ENCODE measurements around the gene SERPINA6. TPM values are rescaled to one million over a fixed set of nuclear protein-coding genes. Genes with fewer than 3 reads are reported as not detected.

The SERPINA6 gene
- total RNA-seq, 1 donor from 2014 or later: not detected

DNA sequence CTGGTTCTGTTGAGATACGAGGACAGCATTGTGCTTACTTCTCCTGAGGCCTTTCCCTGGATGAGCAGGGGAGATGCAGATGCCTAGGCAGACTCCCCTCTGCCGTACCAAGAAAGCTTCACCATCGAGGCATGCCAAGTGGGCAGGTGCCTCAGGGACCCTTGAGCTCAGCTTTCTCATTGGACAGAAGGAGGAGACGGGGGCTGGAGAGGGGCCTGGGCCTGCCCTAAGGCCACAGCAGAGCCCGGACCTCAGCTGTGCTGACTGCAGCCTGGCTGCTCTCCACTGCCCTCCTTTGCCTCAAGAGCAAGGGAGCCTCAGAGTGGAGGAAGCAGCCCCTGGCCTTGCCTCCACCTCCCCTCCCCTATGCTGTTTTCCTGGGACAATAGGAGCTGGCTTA, 41.8 kb upstream of the SERPINA6 start:
- no peaks in the 10 kb centered on the region for H3K4me1 Mint-ChIP-seq
- no peaks in the 10 kb centered on the region for H3K36me3 Mint-ChIP-seq (ENCODE audit: low read depth)
- no peak for TF ChIP-seq CTCF (IDR thresholded peaks at IDR 0.05)
- POLR2A ChIA-PET: no interaction called here
- ATAC-seq (ENCODE audit: low read depth) (no peak), DNase-seq (no peak)
- no peak overlapping the region for H3K27ac Mint-ChIP-seq
- no peak overlapping the region for H3K4me3 Mint-ChIP-seq
- CTCF ChIA-PET: no interaction called here
- intact Hi-C loops (cut with micrococcal nuclease): loop anchor here (2.0 kb wide), 1 partner anchor 14 kb away; no protein-coding TSS in a partner anchor
- H3K9me3 Mint-ChIP-seq: no peaks in the 10 kb centered on the region
- peaks cover 13% of the 10 kb centered on the region for H3K27me3 Mint-ChIP-seq

DNA sequence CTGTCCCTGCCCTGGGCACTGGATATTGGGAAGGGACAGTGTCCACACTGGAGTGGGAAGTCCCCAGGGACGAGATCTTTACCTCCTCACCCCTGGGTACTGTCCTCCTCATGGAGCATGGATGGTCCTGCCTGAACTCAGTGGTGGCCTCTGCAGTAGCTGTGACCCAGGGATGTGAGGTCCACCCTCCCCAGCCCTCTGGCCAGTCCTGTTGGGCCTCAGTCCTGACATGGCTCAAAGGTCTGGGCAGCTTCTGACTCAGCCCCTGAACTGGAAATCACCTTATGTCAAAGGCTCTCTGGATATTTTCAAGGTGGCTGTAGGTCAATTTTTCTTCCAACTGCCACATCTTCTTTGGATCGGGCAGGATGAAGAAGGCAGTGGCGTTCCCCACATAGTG, 40.9 kb upstream of the SERPINA6 start:
- CTCF ChIA-PET: no interaction called here
- Mint-ChIP-seq H3K36me3 (ENCODE audit: low read depth) (no peaks in the 10 kb centered on the region), H3K9me3 (no peaks in the 10 kb centered on the region), H3K27ac (no peak overlapping the region), H3K4me3 (no peak overlapping the region), H3K4me1 (no peaks in the 10 kb centered on the region), H3K27me3 (peaks cover 11% of the 10 kb centered on the region)
- ATAC-seq (ENCODE audit: low read depth): no peak
- no peak for TF ChIP-seq CTCF (IDR thresholded peaks at IDR 0.05)
- DNase-seq: no peak
- POLR2A ChIA-PET: no interaction called here
- intact Hi-C loops (cut with micrococcal nuclease): loop anchor here (2.0 kb wide), 1 partner anchor 15 kb away; no protein-coding TSS in a partner anchor

DNA sequence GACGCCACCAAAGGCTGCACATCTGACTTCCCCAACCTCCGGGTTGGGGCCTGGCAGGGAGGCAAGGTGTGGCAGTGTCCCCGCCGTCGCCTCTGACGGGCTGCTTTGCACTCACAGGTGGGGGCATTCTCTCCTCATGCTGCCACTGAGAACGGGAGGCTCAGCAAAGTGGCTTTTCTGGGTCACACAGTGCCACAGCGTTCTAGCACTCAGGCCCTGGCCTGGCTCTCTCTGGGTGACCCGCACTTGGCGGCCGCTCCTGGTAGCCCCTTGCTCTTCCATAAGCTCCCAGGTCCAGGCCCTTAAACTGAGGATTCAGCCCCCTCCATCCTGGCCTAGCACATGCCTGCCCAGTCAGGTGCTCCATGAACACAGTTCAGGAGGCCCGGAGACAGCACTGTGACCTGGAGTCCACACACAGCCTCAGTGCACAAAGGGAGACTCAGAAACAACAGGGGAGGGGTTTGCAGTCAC, 40.1 kb upstream of the SERPINA6 start:
- CTCF ChIA-PET: no interaction called here
- TF ChIP-seq CTCF (IDR thresholded peaks at IDR 0.05): no peak
- ATAC-seq (ENCODE audit: low read depth): no peak
- no peaks in the 10 kb centered on the region for H3K36me3 Mint-ChIP-seq (ENCODE audit: low read depth)
- no peak overlapping the region for H3K4me3 Mint-ChIP-seq
- DNase-seq: no peak
- intact Hi-C loops (cut with micrococcal nuclease): no loop called here
- POLR2A ChIA-PET: no interaction called here
- H3K9me3 Mint-ChIP-seq: no peaks in the 10 kb centered on the region
- no peaks in the 10 kb centered on the region for H3K4me1 Mint-ChIP-seq
- peaks cover 8% of the 10 kb centered on the region for H3K27me3 Mint-ChIP-seq
- no peak overlapping the region for H3K27ac Mint-ChIP-seq

DNA sequence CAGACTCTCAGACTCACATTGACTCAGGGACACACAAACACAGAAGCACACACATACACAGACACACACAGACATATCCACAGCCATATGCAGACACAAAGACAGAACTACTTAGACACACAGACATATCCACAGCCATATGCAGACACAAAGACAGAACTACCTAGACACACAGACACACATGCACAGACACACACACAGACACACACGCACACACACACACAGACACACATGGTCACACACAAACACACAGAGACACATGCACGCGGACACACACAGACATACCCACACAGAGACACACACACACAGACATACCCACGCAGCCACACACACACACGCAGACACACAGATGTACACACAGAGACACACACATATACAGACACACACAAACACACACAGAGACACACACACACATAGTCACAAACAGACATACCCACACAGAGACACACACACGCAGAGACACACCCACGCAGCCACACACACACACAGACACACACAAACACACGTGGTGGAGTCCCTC, 39.5 kb upstream of the SERPINA6 start:
- ATAC-seq (ENCODE audit: low read depth) (no peak), DNase-seq (no peak)
- Mint-ChIP-seq H3K27me3 (peaks cover 8% of the 10 kb centered on the region), H3K4me3 (no peak overlapping the region), H3K4me1 (no peaks in the 10 kb centered on the region), H3K36me3 (ENCODE audit: low read depth) (no peaks in the 10 kb centered on the region), H3K27ac (no peak overlapping the region), H3K9me3 (no peaks in the 10 kb centered on the region)
- no peak for TF ChIP-seq CTCF (IDR thresholded peaks at IDR 0.05)
- ChIA-PET CTCF (no interaction called here), POLR2A (no interaction called here)
- intact Hi-C loops (cut with micrococcal nuclease): no loop called here

DNA sequence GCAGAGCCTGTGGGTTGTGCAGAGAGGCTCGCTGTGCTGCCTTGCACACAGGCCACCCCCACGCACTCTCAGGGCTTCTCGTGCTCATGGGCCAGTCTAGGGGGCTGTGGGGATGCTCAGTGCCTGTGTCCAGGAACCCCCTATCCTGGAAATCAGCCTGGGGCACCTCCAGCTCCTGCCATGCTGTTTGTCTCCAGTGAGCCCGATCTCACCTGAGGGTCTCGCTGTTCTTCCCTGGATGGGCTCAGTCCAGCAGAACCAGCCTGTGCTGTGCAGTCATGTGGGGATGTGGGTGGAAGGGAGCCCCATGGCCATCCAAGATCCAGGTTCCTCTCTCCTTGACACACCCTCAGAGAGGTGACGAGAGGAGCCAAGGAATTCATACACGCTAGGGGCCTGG, 38.5 kb upstream of the SERPINA6 start:
- Mint-ChIP-seq H3K4me3 (no peak overlapping the region), H3K9me3 (no peaks in the 10 kb centered on the region), H3K4me1 (no peaks in the 10 kb centered on the region), H3K27ac (no peak overlapping the region), H3K27me3 (peaks cover 8% of the 10 kb centered on the region), H3K36me3 (ENCODE audit: low read depth) (no peaks in the 10 kb centered on the region)
- TF ChIP-seq CTCF (IDR thresholded peaks at IDR 0.05): no peak
- no peak for ATAC-seq (ENCODE audit: low read depth)
- DNase-seq: no peak
- ChIA-PET CTCF (no interaction called here), POLR2A (no interaction called here)
- intact Hi-C loops (cut with micrococcal nuclease): no loop called here

Data from activated B cell treated with CpG ODN at 0.5 μM for 24 hours (primary cell).